IMR-90 (cell line): Measurements from ENCODE around the gene RAX2. TPM values are rescaled to one million over a fixed set of nuclear protein-coding genes. Genes with fewer than 3 reads are reported as not detected.

Experiments used
- ATAC-seq: fragments of 200-7000 bp; cut with Tn5 transposase; 2 replicates; pipeline ENCODE4 v1.9.1; 2020; ENCODE audit warnings: low read depth, mild to moderate bottlenecking, moderate library complexity
- BruUV-seq: library from RNA; stranded (reverse); fragments of 400-500 nt; replicated peaks from 2 replicates; lab custom pipeline; 2021; lab: Mats Ljungman, UMichigan
- CTCF ChIA-PET: fragments of 300-600 bp; formaldehyde crosslinking; extraction: SDS; loops from one replicate; lab custom pipeline; 2021; ENCODE audit warnings: antibody characterized with exemption; lab: Yijun Ruan, JAX
- POLR2A ChIA-PET: fragments of 300-600 bp; sonication (Branson Sonifier 250); formaldehyde crosslinking; loops from one replicate; lab custom pipeline; 2022; ENCODE audit warnings: antibody characterized with exemption; ENCODE audit not compliant: unreplicated experiment; lab: Charles Lee
- DNase-seq: peaks from one replicate; pipeline ENCODE4 v3.0.0; 2013
- H2AFZ ChIP-seq: replicated peaks from 2 replicates; pipeline ENCODE3; 2013; ENCODE audit warnings: low read length, mild to moderate bottlenecking; ENCODE audit not compliant: poor library complexity
- H2AK5ac ChIP-seq: 2 replicates; pipeline ENCODE4 v1.6.1; 2013; ENCODE audit warnings: low read depth, low read length, inconsistent platforms
- H2AK9ac ChIP-seq: replicated peaks from 2 replicates; pipeline ENCODE3; 2013; ENCODE audit warnings: mild to moderate bottlenecking, low read depth, low read length, moderate library complexity; ENCODE audit not compliant: poor library complexity
- H2BK120ac ChIP-seq: 2 replicates; pipeline ENCODE4 v1.6.1; 2013; ENCODE audit warnings: low read depth, low read length, inconsistent platforms
- H2BK15ac ChIP-seq: 3 replicates; pipeline ENCODE4 v1.6.1; 2013; ENCODE audit warnings: low read depth, low read length, inconsistent platforms
- H2BK20ac ChIP-seq: 2 replicates; pipeline ENCODE4 v1.6.1; 2013; ENCODE audit warnings: low read depth, mild to moderate bottlenecking, inconsistent platforms, low read length, moderate library complexity
- H2BK5ac ChIP-seq: 2 replicates; pipeline ENCODE4 v1.6.1; 2013; ENCODE audit warnings: mild to moderate bottlenecking, low read depth, low read length, inconsistent platforms; ENCODE audit not compliant: poor library complexity, severe bottlenecking
- H3K14ac ChIP-seq: replicated peaks from 2 replicates; pipeline ENCODE4 v1.6.1; 2013; ENCODE audit warnings: low read depth, low read length, inconsistent platforms
- H3K18ac ChIP-seq: 2 replicates; pipeline ENCODE4 v1.6.1; 2013; ENCODE audit warnings: low read depth, low read length, control low read depth
- H3K23ac ChIP-seq: 2 replicates; pipeline ENCODE4 v1.6.1; 2013; ENCODE audit warnings: low read depth, low read length, inconsistent platforms
- H3K27ac ChIP-seq: 2 replicates; pipeline ENCODE4 v1.5.1; 2013; ENCODE audit warnings: mild to moderate bottlenecking, control low read depth, low read length; ENCODE audit not compliant: insufficient read depth
- H3K27me3 ChIP-seq: 2 replicates; pipeline ENCODE4 v1.6.1; 2013; ENCODE audit warnings: low read length; ENCODE audit not compliant: control insufficient read depth, insufficient read depth
- H3K36me3 ChIP-seq: 2 replicates; pipeline ENCODE4 v1.6.1; 2013; ENCODE audit warnings: low read length, mixed read lengths; ENCODE audit not compliant: control insufficient read depth, insufficient read depth
- H3K4ac ChIP-seq: 2 replicates; pipeline ENCODE4 v1.6.1; 2013; ENCODE audit warnings: low read depth, low read length, inconsistent platforms
- H3K4me1 ChIP-seq: 2 replicates; pipeline ENCODE4 v1.6.1; 2013; ENCODE audit warnings: low read length, mixed read lengths; ENCODE audit not compliant: control insufficient read depth, insufficient read depth
- H3K4me2 ChIP-seq: 2 replicates; pipeline ENCODE4 v1.6.1; 2013; ENCODE audit warnings: low read depth, mild to moderate bottlenecking, control low read depth, low read length, moderate library complexity
- H3K4me3 ChIP-seq: 2 replicates; pipeline ENCODE4 v1.5.1; 2013; ENCODE audit warnings: low read depth, mild to moderate bottlenecking, control low read depth, low read length, moderate library complexity; ENCODE audit not compliant: insufficient read depth
- H3K56ac ChIP-seq: 2 replicates; pipeline ENCODE4 v1.6.1; 2013; ENCODE audit warnings: low read length, inconsistent platforms; ENCODE audit not compliant: insufficient read depth; ENCODE audit errors: extremely low read depth
- H3K79me1 ChIP-seq, 2 experiments: 2 replicates each; pipeline ENCODE4 v1.6.1; 2013; ENCODE audit warnings: low read length in 2 of 2, inconsistent platforms in 1 of 2, low read depth in 1 of 2
- H3K9ac ChIP-seq: 2 replicates; pipeline ENCODE4 v1.6.1; 2013; ENCODE audit warnings: low read depth, low read length, control low read depth
- H3K9me1 ChIP-seq: 2 replicates; pipeline ENCODE4 v1.6.1; 2013; ENCODE audit warnings: low read length, inconsistent platforms; ENCODE audit not compliant: insufficient read depth
- H3K9me3 ChIP-seq: 2 replicates; pipeline ENCODE4 v1.6.1; 2013; ENCODE audit warnings: low read length; ENCODE audit not compliant: control insufficient read depth, insufficient read depth
- H4K20me1 ChIP-seq: 2 replicates; pipeline ENCODE4 v1.6.1; 2013; ENCODE audit warnings: low read length, inconsistent platforms; ENCODE audit not compliant: insufficient read depth
- H4K5ac ChIP-seq: 2 replicates; pipeline ENCODE4 v1.6.1; 2013; ENCODE audit warnings: mild to moderate bottlenecking, low read depth, low read length, control low read depth
- H4K8ac ChIP-seq, 2 experiments: 2 replicates each; pipeline ENCODE4 v1.6.1; 2013; ENCODE audit warnings: low read depth in 2 of 2, low read length in 2 of 2, control low read depth in 1 of 2, inconsistent platforms in 1 of 2
- H4K91ac ChIP-seq: 2 replicates; pipeline ENCODE4 v1.6.1; 2013; ENCODE audit warnings: low read depth, low read length, inconsistent platforms; ENCODE audit not compliant: insufficient read depth
- BHLHE40 ChIP-seq: fragments of 150-350 bp; IDR thresholded peaks from 2 replicates; pipeline ENCODE4 v1.6.1; 2016; ENCODE audit warnings: mild to moderate bottlenecking, low read depth, low read length
- CHD1 ChIP-seq: IDR thresholded peaks from 2 replicates; pipeline ENCODE4 v1.6.1; 2012; ENCODE audit warnings: low read depth, low read length, improper control_type of control experiment
- FOS ChIP-seq: fragments of 150-350 bp; IDR thresholded peaks from 2 replicates; pipeline ENCODE4 v1.6.1; 2016; ENCODE audit warnings: low read depth, low read length
- RAD21 ChIP-seq: IDR thresholded peaks from 2 replicates; pipeline ENCODE4 v1.6.1; 2012; ENCODE audit warnings: low read length, improper control_type of control experiment
- RFX5 ChIP-seq: IDR thresholded peaks from 2 replicates; pipeline ENCODE4 v1.8.0; 2012; ENCODE audit warnings: low read depth, mild to moderate bottlenecking, low read length, moderate library complexity
- WGBS, 2 experiments: methylation state at CpG; one replicate each; pipeline versions ENCODE4 v1.1.5 to v1.1.7; 2013; ENCODE audit warnings: missing lambda C conversion rate in 2 of 2; ENCODE audit not compliant: insufficient read length in 1 of 2; ENCODE audit errors: extremely low coverage in 2 of 2; 5-methylcytosine and 5-hydroxymethylcytosine counted together
- dilution Hi-C: fragments of 300-500 bp; cut with HindIII; formaldehyde crosslinking; loops from one replicate; pipeline ENCODE4 v1.14.3; 2018; ENCODE audit warnings: low sequenced_read_pairs; ENCODE audit not compliant: unreplicated experiment
- in situ Hi-C: fragments of 300-500 bp; cut with MboI; formaldehyde crosslinking; loops from 3 replicates; pipeline ENCODE4 v1.14.3; 2019; ENCODE audit warnings: low sequenced_read_pairs, inconsistent platforms, mixed read lengths
- intact Hi-C: fragments of 100-400 bp; cut with micrococcal nuclease; formaldehyde crosslinking; loops from 2 replicates; pipeline ENCODE4 v1.10.0; 2022
- polyA plus RNA-seq, 3 experiments: library from polyadenylated mRNA; depleted of rRNA; stranded (reverse); fragments of >200 nt; gene quantifications; 2 replicates each; pipeline ENCODE4 v1.2.3, GENCODE V29; 2012; ENCODE audit warnings: low replicate concordance in 1 of 3
- total RNA-seq: library from RNA; depleted of rRNA; stranded (reverse); fragments of >200 nt; gene quantifications from 2 replicates; pipeline ENCODE4 v1.2.3, GENCODE V29; 2012
- TF ChIP-seq, protein P1 (sequence below): conservative IDR thresholded peaks from 2 replicates; pipeline ENCODE4 v1.5.1; 2012; ENCODE audit warnings: mild to moderate bottlenecking, low read depth, low read length, improper control_type of control experiment
- TF ChIP-seq, protein P2 (sequence below): fragments of 150-350 bp; IDR thresholded peaks from 2 replicates; pipeline ENCODE4 v1.6.1; 2017; ENCODE audit warnings: mild to moderate bottlenecking, antibody characterized with exemption, low read length, low read depth

Gene RAX2
- total and polyA plus RNA-seq, 2 of the 4 experiments (the other 2 are of a cell fraction) = not detected

- TF ChIP-seq RAD21 (no peak), CHD1 (no peak), RFX5 (no peak), FOS (no peak), BHLHE40 (no peak)
- TF ChIP-seq, protein P1, sequence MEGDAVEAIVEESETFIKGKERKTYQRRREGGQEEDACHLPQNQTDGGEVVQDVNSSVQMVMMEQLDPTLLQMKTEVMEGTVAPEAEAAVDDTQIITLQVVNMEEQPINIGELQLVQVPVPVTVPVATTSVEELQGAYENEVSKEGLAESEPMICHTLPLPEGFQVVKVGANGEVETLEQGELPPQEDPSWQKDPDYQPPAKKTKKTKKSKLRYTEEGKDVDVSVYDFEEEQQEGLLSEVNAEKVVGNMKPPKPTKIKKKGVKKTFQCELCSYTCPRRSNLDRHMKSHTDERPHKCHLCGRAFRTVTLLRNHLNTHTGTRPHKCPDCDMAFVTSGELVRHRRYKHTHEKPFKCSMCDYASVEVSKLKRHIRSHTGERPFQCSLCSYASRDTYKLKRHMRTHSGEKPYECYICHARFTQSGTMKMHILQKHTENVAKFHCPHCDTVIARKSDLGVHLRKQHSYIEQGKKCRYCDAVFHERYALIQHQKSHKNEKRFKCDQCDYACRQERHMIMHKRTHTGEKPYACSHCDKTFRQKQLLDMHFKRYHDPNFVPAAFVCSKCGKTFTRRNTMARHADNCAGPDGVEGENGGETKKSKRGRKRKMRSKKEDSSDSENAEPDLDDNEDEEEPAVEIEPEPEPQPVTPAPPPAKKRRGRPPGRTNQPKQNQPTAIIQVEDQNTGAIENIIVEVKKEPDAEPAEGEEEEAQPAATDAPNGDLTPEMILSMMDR = peak; percentile 25; the same call in 1 of the 2 replicates
- TF ChIP-seq, protein P2, sequence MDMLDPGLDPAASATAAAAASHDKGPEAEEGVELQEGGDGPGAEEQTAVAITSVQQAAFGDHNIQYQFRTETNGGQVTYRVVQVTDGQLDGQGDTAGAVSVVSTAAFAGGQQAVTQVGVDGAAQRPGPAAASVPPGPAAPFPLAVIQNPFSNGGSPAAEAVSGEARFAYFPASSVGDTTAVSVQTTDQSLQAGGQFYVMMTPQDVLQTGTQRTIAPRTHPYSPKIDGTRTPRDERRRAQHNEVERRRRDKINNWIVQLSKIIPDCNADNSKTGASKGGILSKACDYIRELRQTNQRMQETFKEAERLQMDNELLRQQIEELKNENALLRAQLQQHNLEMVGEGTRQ = no peak
- H2BK20ac ChIP-seq = no peak overlapping the region
- no peak overlapping the region for H2BK15ac ChIP-seq
- no peak for DNase-seq
- H2BK5ac ChIP-seq = no peak overlapping the region
- no peaks in the 10 kb centered on the region for H3K4me1 ChIP-seq
- no TSS peak for BruUV-seq
- no peaks in the 10 kb centered on the region for H4K20me1 ChIP-seq
- POLR2A ChIA-PET = no interaction called here
- intact Hi-C loops = no loop called here
- peak overlapping the region; percentile 84 for H2AFZ ChIP-seq
- H3K18ac ChIP-seq = no peak overlapping the region
- peak overlapping the region; percentile 40; the same call in 1 of the 2 replicates for H3K4me2 ChIP-seq
- dilution Hi-C loops = no loop called here
- no peak overlapping the region for H3K27ac ChIP-seq
- no peak overlapping the region for H4K91ac ChIP-seq
- no peak overlapping the region for H4K8ac ChIP-seq
- H3K14ac ChIP-seq = no peak overlapping the region
- no peak overlapping the region for H4K5ac ChIP-seq
- H3K36me3 ChIP-seq = no peaks in the 10 kb centered on the region
- H3K9me1 ChIP-seq = no peaks in the 10 kb centered on the region
- in situ Hi-C loops = no loop called here
- H3K9ac ChIP-seq = no peak overlapping the region
- H3K56ac ChIP-seq = no peak overlapping the region
- H3K4me3 ChIP-seq = no peak overlapping the region
- CTCF ChIA-PET = no interaction called here
- H3K79me1 ChIP-seq = no peaks in the 10 kb centered on the region
- no peak overlapping the region for H3K23ac ChIP-seq
- no peak overlapping the region for H2AK5ac ChIP-seq
- peaks cover 6% of the 10 kb centered on the region; the same call in 1 of the 2 replicates for H3K9me3 ChIP-seq
- H2AK9ac ChIP-seq = no peak overlapping the region
- no peak overlapping the region for H2BK120ac ChIP-seq
- no peak overlapping the region for H3K4ac ChIP-seq
- ATAC-seq = peak; percentile 72
- H3K27me3 ChIP-seq = peaks cover 35% of the 10 kb centered on the region
- 3% methylated on average over 23 of the region's 46 CpGs; no CpG with 5 or more reads in 1 of the 2 experiments for WGBS, 2 experiments
These were observed 29.5 kb upstream of the RAX2 start for GRCh38 chr19:3801412-3802096.
